ENCODE data around the gene ROBO1.

Gene ROBO1

DNA sequence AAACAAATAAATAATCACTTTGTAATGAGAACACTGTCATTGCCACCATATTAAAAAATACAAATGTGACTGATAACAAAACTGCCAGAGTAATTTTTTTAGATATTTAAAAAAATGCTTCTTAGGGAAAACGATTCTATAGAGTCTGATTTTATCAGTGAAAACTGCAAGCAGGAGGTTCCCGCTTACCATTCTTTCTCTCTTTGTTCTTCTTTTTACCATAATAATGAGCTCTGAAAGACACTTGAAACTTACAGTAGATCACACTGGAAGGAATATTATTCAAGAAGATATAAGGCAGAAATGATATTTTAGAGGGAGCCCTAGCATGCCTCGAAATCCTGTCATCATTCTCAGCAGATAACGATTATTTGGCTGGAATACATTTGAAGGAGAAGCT is 701.3 kb downstream of the ROBO1 start:
- no peak for DNase-seq (ENCODE audit: low read depth)

DNA sequence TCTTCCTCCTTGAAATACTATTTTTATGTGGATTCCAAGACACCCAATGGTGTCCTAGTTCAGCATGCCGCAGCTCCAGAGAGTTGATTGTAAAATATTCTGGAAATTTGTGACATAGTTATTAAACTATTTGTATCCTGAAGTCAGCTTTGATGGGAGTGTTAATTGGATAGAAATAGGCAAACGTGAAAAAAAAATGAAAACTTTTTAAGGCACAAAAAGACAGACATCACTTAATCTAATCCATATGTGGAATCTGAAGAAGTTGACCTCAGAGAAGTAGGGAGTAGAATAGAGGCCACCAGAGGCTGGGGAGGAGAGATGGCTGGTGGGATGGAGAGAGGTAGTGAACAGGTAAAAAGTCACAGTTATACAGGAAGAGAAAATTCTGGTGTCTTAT is 704.2 kb downstream of the ROBO1 start:
- DNase-seq (ENCODE audit: low read depth), result no peak

DNA sequence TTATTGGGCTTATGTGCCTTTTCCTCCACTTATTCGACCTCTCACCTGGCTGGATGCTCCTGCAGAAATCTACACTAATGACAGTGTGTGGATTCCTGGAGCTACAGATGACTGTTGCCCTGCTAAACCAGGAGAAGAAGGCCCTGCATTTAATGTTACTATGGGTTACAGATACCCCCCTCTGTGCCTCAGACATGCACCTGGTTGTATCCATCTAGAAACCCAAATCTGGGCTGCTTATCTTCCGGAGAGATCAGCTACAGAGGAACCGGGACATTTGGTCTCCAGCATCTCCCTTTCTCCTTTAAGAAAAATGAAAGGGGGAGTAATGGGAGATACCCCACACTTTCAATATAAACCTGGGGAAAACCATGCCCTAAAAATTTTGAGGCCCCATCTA is 710.0 kb downstream of the ROBO1 start:
- no peak for DNase-seq (ENCODE audit: low read depth)

- no peak for DNase-seq (ENCODE audit: low read depth)
Observed at GRCh38 chr3:79056498-79056897, 711.3 kb downstream of the ROBO1 start.

GRCh38 chr3:79052054-79052681 is 715.6 kb downstream of the ROBO1 start:
- DNase-seq (ENCODE audit: low read depth), result no peak

GRCh38 chr3:79047581-79047980 is 720.2 kb downstream of the ROBO1 start:
- DNase-seq (ENCODE audit: low read depth), result no peak

DNA sequence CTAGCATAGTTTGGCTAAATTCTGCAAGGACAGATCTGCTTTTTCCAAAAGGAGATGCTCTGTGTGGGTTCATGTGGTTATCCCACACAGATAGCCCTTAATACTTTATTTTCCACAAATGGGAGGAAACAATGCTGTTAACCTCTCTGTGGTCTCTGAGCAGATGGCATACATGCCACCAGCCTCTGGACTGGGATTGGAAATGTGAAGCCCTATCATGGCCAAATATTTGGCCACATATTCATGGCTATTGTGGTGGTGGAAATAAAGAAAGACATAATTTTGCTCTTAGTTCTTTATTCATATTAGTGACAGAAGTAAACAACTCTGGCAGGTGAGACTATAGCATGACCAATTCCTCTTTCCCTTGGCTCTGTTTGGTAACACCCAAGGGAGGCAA is 726.2 kb downstream of the ROBO1 start:
- no peak for DNase-seq (ENCODE audit: low read depth)

DNA sequence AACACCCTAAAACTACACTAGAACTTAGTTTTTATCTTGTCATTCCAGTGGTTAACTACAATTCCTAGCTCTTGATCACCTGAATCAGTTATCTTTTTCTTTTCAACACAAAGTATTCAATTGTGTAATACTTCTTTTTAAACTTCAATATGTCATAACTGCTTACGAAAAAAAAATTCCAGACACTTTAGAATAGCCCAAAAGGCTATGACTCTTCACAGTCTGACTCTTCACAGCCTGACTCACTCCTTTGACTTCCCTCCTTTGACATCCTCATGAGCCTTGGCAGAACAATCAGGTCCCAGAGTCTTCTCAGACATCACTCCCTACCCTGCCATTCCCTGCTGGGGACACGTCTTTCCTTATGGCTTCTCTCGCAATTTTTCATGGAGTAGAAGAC is 727.1 kb downstream of the ROBO1 start:
- no peak for DNase-seq (ENCODE audit: low read depth)

DNA sequence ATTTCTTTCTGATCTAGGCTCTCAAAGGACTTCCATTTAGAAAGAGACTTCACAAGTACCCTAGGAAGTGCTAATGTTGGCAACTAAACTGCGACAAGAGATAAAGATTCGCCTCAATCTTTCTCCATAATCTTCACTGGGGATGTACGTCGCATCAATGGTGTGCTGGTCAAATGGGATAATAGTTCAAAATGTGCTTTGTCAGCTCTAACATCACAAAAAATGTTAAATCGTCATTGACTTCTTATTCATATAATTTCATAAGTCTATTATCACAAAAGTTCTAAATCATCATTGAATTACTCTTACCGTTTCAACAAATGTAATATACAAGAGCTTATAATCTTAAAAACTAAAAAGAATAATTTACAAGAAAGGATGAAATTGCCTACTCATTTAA is 727.7 kb downstream of the ROBO1 start:
- DNase-seq (ENCODE audit: low read depth), result no peak

- DNase-seq (ENCODE audit: low read depth), result no peak
Observed at GRCh38 chr3:79039192-79039591, 728.6 kb downstream of the ROBO1 start.

DNA sequence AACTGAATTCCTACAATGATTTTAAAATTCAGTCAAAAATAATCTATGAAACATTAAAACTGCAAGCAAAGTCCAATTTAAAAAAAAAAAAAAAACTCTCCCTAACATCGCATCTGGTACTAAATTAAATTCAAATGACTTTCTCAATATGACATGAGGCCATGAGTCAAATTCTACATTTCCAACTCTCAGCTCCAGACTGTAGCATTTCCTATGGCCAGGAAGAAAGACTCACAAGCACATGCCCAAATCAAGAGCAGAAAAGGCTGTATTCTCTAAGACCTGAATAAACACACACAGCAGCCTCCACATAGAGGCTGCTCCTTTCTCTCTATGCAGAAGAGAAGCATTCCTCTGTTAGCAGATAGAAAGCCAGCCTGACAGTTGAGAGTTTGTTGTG is 729.2 kb downstream of the ROBO1 start:
- no peak for DNase-seq (ENCODE audit: low read depth)

GRCh38 chr3:79038057-79038456 is 729.7 kb downstream of the ROBO1 start:
- no peak for DNase-seq (ENCODE audit: low read depth)

DNA sequence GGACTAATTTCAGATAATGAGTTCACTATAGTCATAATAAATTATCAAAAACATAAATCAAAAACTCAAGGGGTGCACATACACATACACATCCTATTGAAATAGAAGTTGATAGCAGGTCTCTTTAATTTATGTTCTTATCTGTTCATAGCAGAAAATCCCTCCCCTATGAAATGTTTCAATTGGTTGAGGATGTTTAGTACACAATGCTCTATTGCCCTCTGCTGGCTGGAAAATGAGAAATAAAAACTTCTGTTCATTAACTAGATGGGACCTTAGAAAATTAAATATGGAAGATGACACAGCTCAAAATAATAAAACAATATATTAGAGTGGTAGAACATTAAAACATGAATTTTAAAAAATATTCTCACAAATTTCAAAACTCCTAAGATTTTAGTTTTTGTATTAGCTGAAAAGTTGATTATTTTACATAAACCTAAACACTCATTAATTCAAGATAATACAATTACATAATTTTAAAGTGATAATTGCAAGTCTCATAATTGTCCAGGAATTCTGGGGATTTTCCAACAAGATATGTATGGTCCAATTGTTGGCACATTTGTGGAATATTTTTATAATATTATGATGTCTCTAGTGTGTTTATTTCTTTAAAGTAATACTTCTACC is 735.0 kb downstream of the ROBO1 start:
- no peak for DNase-seq (ENCODE audit: low read depth)

DNA sequence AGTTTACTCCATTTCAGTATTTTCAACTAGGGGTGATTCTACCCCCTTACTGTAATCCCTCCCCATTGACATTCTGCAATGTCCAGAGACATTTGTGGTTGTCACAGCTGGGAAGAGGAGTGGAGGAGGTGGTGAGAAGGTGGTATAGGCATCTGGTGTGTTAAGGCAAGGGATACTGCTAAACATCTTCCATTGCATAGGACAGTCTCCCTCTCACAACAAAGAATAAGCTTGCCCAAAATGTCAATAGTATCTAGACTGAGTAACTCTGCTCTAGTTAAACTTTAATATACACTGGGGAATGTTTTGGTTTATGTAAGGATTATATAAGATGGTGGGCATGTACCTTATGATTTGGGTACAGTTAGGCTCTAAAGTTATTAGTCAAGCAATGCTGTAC is 737.6 kb downstream of the ROBO1 start:
- DNase-seq (ENCODE audit: low read depth), result no peak

- no peak for DNase-seq (ENCODE audit: low read depth)
Observed at GRCh38 chr3:79028916-79029315, 738.9 kb downstream of the ROBO1 start.

- DNase-seq (ENCODE audit: low read depth), result no peak
Observed at GRCh38 chr3:79027593-79027992, 740.2 kb downstream of the ROBO1 start.

- DNase-seq (ENCODE audit: low read depth), result no peak
Observed at GRCh38 chr3:79019924-79020173, 747.9 kb downstream of the ROBO1 start.

- no peak for DNase-seq (ENCODE audit: low read depth)
Observed at GRCh38 chr3:79019137-79019923, 748.5 kb downstream of the ROBO1 start.

GRCh38 chr3:79018671-79019136 is 749.1 kb downstream of the ROBO1 start:
- no peak for DNase-seq (ENCODE audit: low read depth)

DNA sequence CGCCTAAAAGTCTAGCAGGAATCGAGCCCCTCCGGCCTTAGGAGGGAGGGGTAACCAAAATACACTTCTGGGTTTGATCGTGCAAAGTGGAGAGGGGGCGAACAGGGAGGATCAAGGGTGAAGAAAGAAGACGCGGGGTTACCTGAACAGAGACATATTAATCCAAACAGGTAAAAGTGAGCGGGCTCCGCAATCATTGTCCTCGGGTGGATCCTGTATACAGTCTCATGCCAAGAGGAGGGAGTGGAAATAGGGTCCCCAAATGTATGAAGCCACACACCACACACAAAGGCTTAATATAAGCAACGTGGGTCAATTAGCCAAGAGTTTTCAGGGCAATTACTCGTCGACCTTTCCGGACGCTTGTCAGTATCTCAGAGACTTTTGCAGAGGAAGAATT is 749.5 kb downstream of the ROBO1 start:
- no peak for DNase-seq (ENCODE audit: low read depth)

GRCh38 chr3:79016587-79017376 is 751.0 kb downstream of the ROBO1 start:
- no peak for DNase-seq (ENCODE audit: low read depth)

GRCh38 chr3:79015854-79016253 is 751.9 kb downstream of the ROBO1 start:
- no peak for DNase-seq (ENCODE audit: low read depth)

GRCh38 chr3:79012946-79013362 is 754.8 kb downstream of the ROBO1 start:
- no peak for DNase-seq (ENCODE audit: low read depth)
